WTC11 (cell line): ENCODE measurements around the gene OR4E1. TPM values are rescaled to one million over a fixed set of nuclear protein-coding genes. Genes with fewer than 3 reads are reported as not detected.
"Not testable (repeated sequence)": the region's sequence is repeated elsewhere in the genome, so short reads cannot be mapped to it uniquely, and the experiment has no call there.

Experiments used
- ATAC-seq: fragments of 200-7000 bp; cut with Tn5 transposase; 2 replicates; pipeline ENCODE4 v1.10.0; 2021; ENCODE audit warnings: mild to moderate bottlenecking, moderate library complexity
- CTCF ChIA-PET: fragments of 300-600 bp; sonication (Branson Sonifier 250); formaldehyde crosslinking; loops from one replicate; lab custom pipeline; 2021; ENCODE audit warnings: antibody characterized with exemption; lab: Charles Lee
- POLR2A ChIA-PET: fragments of 350-600 bp; sonication (Branson Sonifier 250); formaldehyde crosslinking; loops from one replicate; lab custom pipeline; 2021; ENCODE audit warnings: antibody characterized with exemption; lab: Charles Lee
- DNase-seq: peaks from one replicate; pipeline ENCODE4 v3.0.0; 2021; ENCODE audit warnings: low spot score
- H3K27ac Mint-ChIP-seq: 2 replicates; pipeline ENCODE4 v1.8.0; 2021; ENCODE audit warnings: mixed read lengths
- H3K27me3 Mint-ChIP-seq: 2 replicates; pipeline ENCODE4 v1.8.0; 2021; ENCODE audit warnings: low read depth, mild to moderate bottlenecking, moderate library complexity, mixed read lengths
- H3K36me3 Mint-ChIP-seq: 2 replicates; pipeline ENCODE4 v1.8.0; 2021; ENCODE audit warnings: mixed read lengths
- H3K4me1 Mint-ChIP-seq: 2 replicates; pipeline ENCODE4 v1.8.0; 2022; ENCODE audit warnings: mixed read lengths
- H3K4me3 Mint-ChIP-seq: 2 replicates; pipeline ENCODE4 v1.8.0; 2021; ENCODE audit warnings: mild to moderate bottlenecking, moderate library complexity, mixed read lengths
- H3K9me3 Mint-ChIP-seq: 2 replicates; pipeline ENCODE4 v1.8.0; 2021; ENCODE audit warnings: mixed read lengths
- KAT7 ChIP-seq: sonication (generic); formaldehyde crosslinking; IDR thresholded peaks from 2 replicates; pipeline ENCODE4 v1.8.1; 2023; ENCODE audit warnings: missing genetic modification reagents, mild to moderate bottlenecking, borderline replicate concordance
- NR1H2 ChIP-seq: sonication (generic); formaldehyde crosslinking; IDR thresholded peaks from 2 replicates; pipeline ENCODE4 v1.9.0; 2021; ENCODE audit warnings: mild to moderate bottlenecking, moderate library complexity, missing genetic modification reagents
- OVOL2 ChIP-seq: fragments of 250-450 bp; sonication (Bioruptor Pico); IDR thresholded peaks from 2 replicates; pipeline ENCODE4 v1.9.0; 2021; ENCODE audit warnings: mild to moderate bottlenecking, borderline replicate concordance
- SP1 ChIP-seq: sonication (generic); formaldehyde crosslinking; conservative IDR thresholded peaks from 2 replicates; pipeline ENCODE4 v1.8.1; 2022; ENCODE audit warnings: missing genetic modification reagents
- TEAD4 ChIP-seq: sonication (generic); formaldehyde crosslinking; IDR thresholded peaks from 2 replicates; pipeline ENCODE4 v1.8.0; 2022; ENCODE audit warnings: mild to moderate bottlenecking, missing genetic modification reagents
- total RNA-seq: library from RNA; stranded (reverse); gene quantifications from 3 replicates; pipeline ENCODE4 v1.2.3, GENCODE V29; 2021
- TF ChIP-seq, protein P1 (sequence below): sonication (generic); formaldehyde crosslinking; IDR thresholded peaks from 2 replicates; pipeline ENCODE4 v1.8.0; 2023; ENCODE audit warnings: mild to moderate bottlenecking, missing genetic modification reagents
- TF ChIP-seq, protein P2 (sequence below): sonication (generic); formaldehyde crosslinking; IDR thresholded peaks from 2 replicates; pipeline ENCODE4 v1.8.1; 2022; ENCODE audit warnings: mild to moderate bottlenecking, moderate library complexity, missing genetic modification reagents
- TF ChIP-seq, protein P3 (sequence below): sonication (generic); formaldehyde crosslinking; IDR thresholded peaks from 2 replicates; pipeline ENCODE4 v1.8.0; 2022; ENCODE audit warnings: mild to moderate bottlenecking, missing genetic modification reagents
- TF ChIP-seq, protein P4 (sequence below): fragments of 250-450 bp; sonication (Bioruptor Pico); IDR thresholded peaks from 2 replicates; pipeline ENCODE4 v1.9.0; 2021; ENCODE audit warnings: mild to moderate bottlenecking, borderline replicate concordance

OR4E1 gene
- total RNA-seq, 1 experiment from 2014 or later, result not detected

DNA sequence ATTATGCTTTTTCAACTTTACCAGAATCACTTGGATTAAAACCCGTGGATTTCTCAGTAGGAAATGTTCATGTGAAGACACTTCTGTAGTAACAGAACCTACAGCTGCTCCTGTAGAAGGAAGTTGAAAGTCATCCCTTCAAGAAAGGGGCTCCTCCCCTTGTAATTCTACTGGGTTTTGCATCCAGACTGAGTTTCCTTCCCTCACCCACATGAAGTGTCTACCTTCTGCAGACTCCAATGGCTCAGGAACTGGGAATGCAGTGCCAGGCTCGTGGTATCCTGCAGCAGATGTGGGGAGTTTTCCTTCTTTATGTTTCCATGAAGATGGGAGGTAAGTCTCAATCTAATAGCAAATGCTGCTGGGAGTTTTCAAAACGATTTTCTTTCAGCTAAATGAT, 30.9 kb downstream of the OR4E1 start:
- POLR2A ChIA-PET, result no interaction called here
- no peak for DNase-seq
- no peaks in the 10 kb centered on the region for H3K9me3 Mint-ChIP-seq

DNA sequence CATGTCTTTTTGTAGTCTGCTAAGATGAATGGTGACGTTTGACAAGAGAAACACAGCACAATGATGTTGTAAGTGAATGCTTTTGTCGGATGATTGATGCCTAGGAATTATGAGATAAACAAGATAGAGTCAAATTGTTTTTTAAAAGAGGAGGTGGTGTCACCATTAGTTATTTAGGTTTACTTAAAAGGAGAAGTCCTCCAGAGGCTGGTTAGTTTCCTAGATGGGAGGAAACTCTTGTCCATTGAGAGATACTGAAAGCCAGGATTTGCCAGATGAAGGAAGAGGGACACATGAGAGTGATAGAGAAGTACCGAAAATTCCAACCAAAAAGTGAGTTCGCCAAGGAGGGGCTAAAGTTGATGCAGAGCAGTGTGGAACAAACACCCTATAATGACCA, 38.8 kb downstream of the OR4E1 start, which contains the start of gene OR10G2:
TSS of gene OR10G2 (minus strand) at position 101 of the 400 bp plus-strand sequence. CDS start at position 3, 98 bp downstream.
- H3K9me3 Mint-ChIP-seq, result peaks cover 7% of the 10 kb centered on the region
- DNase-seq (no peak), ATAC-seq (no peak)
- no peaks in the 10 kb centered on the region for H3K27me3 Mint-ChIP-seq
- TF ChIP-seq TEAD4 (CRISPR knock-in tag), result no peak
- TF ChIP-seq, protein P1, sequence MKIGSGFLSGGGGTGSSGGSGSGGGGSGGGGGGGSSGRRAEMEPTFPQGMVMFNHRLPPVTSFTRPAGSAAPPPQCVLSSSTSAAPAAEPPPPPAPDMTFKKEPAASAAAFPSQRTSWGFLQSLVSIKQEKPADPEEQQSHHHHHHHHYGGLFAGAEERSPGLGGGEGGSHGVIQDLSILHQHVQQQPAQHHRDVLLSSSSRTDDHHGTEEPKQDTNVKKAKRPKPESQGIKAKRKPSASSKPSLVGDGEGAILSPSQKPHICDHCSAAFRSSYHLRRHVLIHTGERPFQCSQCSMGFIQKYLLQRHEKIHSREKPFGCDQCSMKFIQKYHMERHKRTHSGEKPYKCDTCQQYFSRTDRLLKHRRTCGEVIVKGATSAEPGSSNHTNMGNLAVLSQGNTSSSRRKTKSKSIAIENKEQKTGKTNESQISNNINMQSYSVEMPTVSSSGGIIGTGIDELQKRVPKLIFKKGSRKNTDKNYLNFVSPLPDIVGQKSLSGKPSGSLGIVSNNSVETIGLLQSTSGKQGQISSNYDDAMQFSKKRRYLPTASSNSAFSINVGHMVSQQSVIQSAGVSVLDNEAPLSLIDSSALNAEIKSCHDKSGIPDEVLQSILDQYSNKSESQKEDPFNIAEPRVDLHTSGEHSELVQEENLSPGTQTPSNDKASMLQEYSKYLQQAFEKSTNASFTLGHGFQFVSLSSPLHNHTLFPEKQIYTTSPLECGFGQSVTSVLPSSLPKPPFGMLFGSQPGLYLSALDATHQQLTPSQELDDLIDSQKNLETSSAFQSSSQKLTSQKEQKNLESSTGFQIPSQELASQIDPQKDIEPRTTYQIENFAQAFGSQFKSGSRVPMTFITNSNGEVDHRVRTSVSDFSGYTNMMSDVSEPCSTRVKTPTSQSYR (CRISPR knock-in tag), result no peak
- H3K36me3 Mint-ChIP-seq, result no peaks in the 10 kb centered on the region
- no peaks in the 10 kb centered on the region for H3K4me1 Mint-ChIP-seq
- H3K27ac Mint-ChIP-seq, result no peak within 1 kb of the TSS
- no peak within 1 kb of the TSS for H3K4me3 Mint-ChIP-seq
- ChIA-PET POLR2A (no interaction called here), CTCF (no interaction called here)

More for the DNA sequence above, 30.9 kb downstream of the OR4E1 start:
- Mint-ChIP-seq H3K4me3 (no peak overlapping the region), H3K4me1 (peaks cover 17% of the 10 kb centered on the region), H3K27me3 (no peaks in the 10 kb centered on the region), H3K27ac (no peak overlapping the region), H3K36me3 (no peaks in the 10 kb centered on the region)
- ATAC-seq, result no peak
- CTCF ChIA-PET, result interaction anchor here (0.6 to 2.3 kb wide), 6 partner anchors 10 to 275 kb away, joined by 3 to 6 read pairs (median 4); no protein-coding TSS in a partner anchor
- TF ChIP-seq, protein P2, sequence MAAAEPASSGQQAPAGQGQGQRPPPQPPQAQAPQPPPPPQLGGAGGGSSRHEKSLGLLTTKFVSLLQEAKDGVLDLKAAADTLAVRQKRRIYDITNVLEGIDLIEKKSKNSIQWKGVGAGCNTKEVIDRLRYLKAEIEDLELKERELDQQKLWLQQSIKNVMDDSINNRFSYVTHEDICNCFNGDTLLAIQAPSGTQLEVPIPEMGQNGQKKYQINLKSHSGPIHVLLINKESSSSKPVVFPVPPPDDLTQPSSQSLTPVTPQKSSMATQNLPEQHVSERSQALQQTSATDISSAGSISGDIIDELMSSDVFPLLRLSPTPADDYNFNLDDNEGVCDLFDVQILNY, result no peak
- TF ChIP-seq KAT7 (CRISPR knock-in tag) (no peak), SP1 (CRISPR knock-in tag) (no peak)
- TF ChIP-seq, protein P3, sequence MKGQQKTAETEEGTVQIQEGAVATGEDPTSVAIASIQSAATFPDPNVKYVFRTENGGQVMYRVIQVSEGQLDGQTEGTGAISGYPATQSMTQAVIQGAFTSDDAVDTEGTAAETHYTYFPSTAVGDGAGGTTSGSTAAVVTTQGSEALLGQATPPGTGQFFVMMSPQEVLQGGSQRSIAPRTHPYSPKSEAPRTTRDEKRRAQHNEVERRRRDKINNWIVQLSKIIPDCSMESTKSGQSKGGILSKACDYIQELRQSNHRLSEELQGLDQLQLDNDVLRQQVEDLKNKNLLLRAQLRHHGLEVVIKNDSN, result no peak
- TF ChIP-seq, protein P1 (CRISPR knock-in tag), result no peak

DNA sequence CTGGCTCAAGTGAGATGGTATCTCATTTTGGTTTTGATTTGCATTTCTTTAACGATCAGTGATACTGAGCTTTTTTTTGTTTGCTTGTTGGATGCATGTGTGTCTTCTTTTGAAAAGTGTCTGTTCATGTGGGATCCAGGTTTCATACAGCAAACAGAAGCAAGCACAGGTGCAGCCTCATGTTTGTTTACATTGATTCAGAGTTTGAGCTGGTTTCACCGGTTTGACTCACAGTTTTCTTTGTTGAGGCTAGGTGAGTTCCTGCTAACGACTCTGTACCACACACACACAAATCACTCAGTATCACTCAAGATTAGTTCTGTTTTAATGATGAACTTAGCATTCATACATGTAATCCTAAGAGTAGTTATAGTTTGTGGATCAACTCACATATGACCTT, 42.5 kb downstream of the OR4E1 start:
- no peaks in the 10 kb centered on the region for H3K4me1 Mint-ChIP-seq
- TF ChIP-seq OVOL2 (CRISPR knock-in tag) (no peak), NR1H2 (CRISPR knock-in tag) (no peak)
- TF ChIP-seq, protein P4, sequence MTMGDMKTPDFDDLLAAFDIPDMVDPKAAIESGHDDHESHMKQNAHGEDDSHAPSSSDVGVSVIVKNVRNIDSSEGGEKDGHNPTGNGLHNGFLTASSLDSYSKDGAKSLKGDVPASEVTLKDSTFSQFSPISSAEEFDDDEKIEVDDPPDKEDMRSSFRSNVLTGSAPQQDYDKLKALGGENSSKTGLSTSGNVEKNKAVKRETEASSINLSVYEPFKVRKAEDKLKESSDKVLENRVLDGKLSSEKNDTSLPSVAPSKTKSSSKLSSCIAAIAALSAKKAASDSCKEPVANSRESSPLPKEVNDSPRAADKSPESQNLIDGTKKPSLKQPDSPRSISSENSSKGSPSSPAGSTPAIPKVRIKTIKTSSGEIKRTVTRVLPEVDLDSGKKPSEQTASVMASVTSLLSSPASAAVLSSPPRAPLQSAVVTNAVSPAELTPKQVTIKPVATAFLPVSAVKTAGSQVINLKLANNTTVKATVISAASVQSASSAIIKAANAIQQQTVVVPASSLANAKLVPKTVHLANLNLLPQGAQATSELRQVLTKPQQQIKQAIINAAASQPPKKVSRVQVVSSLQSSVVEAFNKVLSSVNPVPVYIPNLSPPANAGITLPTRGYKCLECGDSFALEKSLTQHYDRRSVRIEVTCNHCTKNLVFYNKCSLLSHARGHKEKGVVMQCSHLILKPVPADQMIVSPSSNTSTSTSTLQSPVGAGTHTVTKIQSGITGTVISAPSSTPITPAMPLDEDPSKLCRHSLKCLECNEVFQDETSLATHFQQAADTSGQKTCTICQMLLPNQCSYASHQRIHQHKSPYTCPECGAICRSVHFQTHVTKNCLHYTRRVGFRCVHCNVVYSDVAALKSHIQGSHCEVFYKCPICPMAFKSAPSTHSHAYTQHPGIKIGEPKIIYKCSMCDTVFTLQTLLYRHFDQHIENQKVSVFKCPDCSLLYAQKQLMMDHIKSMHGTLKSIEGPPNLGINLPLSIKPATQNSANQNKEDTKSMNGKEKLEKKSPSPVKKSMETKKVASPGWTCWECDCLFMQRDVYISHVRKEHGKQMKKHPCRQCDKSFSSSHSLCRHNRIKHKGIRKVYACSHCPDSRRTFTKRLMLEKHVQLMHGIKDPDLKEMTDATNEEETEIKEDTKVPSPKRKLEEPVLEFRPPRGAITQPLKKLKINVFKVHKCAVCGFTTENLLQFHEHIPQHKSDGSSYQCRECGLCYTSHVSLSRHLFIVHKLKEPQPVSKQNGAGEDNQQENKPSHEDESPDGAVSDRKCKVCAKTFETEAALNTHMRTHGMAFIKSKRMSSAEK, result no peak
- peaks cover 7% of the 10 kb centered on the region for H3K9me3 Mint-ChIP-seq
- CTCF ChIA-PET, result no interaction called here
- no peak for ATAC-seq
- POLR2A ChIA-PET, result no interaction called here
- no peaks in the 10 kb centered on the region for H3K27me3 Mint-ChIP-seq
- no peak for DNase-seq
- H3K36me3 Mint-ChIP-seq, result no peaks in the 10 kb centered on the region
- H3K27ac Mint-ChIP-seq, result no peak overlapping the region
- no peak overlapping the region for H3K4me3 Mint-ChIP-seq

DNA sequence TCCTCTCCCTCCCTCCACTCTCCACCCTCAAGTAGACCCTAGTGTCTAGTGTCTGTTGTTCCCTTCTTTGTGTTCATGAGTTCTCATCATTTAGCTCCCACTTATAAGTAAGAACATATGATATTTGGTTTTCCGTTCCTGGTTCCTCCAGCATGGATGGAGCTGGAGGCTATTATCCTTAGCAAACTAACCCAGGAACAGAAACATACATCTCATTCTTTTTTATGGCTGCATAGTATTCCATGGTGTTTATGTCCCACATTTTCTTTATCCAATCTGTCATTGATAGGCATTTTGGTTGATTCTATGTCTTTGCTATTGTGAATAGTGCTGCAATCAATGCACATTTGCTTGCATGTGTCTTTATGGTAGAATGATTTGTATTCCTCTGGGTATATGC, 43.1 kb downstream of the OR4E1 start:
- H3K27ac Mint-ChIP-seq, result not testable (repeated sequence)

More for the DNA sequence above, 43.1 kb downstream of the OR4E1 start:
- POLR2A ChIA-PET, DNase-seq, ATAC-seq, H3K27me3 Mint-ChIP-seq, H3K4me3 Mint-ChIP-seq, H3K36me3 Mint-ChIP-seq, H3K9me3 Mint-ChIP-seq, H3K4me1 Mint-ChIP-seq, CTCF ChIA-PET: not testable (repeated sequence)
